Rectal smooth muscle tissue (tissue), 1 donor: Measurements from ENCODE around the gene XXYLT1.

Source experiments
- H3K27ac ChIP-seq: one replicate; pipeline ENCODE4 v1.7.0; 2013; ENCODE audit warnings: low read depth, low read length, inconsistent platforms
- H3K27me3 ChIP-seq: one replicate; pipeline ENCODE4 v1.7.0; 2013; ENCODE audit warnings: low read length; ENCODE audit not compliant: control insufficient read depth, insufficient read depth
- H3K36me3 ChIP-seq: one replicate; pipeline ENCODE4 v1.7.0; 2013; ENCODE audit warnings: low read length; ENCODE audit not compliant: control insufficient read depth, insufficient read depth
- H3K4me1 ChIP-seq: one replicate; pipeline ENCODE4 v1.7.0; 2013; ENCODE audit warnings: low read length; ENCODE audit not compliant: control insufficient read depth, insufficient read depth
- H3K4me3 ChIP-seq: one replicate; pipeline ENCODE4 v1.7.0; 2013; ENCODE audit warnings: low read length
- H3K9ac ChIP-seq: one replicate; pipeline ENCODE4 v1.7.0; 2013; ENCODE audit warnings: low read length

XXYLT1 gene

DNA sequence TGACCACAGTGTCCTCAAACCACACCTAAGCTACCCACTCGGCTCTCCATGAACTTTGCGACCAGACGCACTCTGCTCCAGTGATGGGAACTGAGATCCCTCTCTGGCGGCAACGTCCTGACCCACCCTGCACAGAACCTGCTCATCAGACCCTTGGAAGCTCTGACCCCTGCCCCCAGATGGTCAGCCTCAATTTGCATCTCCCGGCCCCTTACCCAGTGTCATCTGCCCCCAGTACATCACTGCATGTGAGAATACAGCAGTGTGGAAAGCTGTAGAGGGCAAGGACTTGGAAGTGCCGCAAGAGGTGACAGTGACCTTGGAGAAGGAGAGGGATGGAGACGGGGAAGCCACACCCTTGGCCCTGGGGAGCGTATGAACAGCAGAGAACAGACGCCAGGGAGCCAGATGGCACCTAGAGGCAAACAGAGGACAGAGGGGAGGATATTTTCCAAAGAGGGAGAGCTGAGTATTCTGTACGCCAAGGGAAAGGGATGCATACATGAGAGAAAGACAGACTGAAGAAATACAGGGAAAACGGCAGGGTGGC, 192.0 kb downstream of the XXYLT1 start:
- Histone ChIP-seq H3K27ac (no peak overlapping the region), H3K4me3 (no peak overlapping the region), H3K27me3 (no peaks in the 10 kb centered on the region), H3K9ac (no peak overlapping the region), H3K36me3 (no peaks in the 10 kb centered on the region), H3K4me1 (peaks cover 2% of the 10 kb centered on the region)

DNA sequence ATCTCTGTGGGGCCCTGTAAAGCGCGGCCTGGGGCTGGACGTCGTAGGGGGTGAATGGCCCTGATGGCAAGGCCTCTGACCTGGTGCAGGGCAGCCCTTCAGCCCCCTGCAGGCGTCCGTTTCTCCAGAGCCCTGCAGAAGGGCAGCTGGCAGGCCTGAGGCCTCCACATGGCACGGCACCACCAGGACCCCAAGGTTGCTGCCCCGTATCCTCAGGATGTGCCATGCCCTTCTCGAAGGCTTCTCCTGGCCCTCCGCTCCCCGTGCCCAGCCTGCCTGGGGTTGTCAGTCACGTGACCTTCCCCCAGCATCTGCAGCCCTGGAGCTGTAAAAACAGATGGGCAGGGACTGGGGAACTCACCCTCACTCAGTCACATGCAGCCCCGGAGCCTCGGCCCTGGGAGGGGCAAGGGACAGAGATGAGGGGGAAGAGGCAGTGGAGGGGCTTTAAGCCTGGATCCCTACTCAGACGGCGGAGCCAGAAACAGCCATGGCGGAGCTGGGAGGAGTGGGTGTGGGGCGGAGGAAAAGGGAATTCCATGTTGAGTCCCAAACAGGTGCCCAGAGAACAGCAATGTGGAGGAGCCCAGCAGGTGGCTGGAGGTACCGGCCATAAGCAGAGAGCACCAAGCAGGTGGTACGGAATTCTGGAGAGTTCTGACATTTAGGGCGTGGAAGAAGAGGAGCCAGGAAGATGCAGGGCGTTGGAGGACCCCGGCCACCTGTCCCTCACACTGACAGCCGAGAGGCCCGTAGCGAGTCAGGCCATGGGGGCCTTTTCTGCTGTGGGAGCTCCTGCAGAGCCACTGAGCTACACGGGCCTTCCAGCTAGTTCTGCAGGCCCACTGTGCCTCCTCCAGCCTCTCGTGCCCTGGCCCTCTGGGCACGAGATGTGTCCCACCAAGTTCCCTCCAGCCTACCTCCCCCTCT, 193.1 kb downstream of the XXYLT1 start:
- Histone ChIP-seq H3K36me3 (no peaks in the 10 kb centered on the region), H3K9ac (no peak overlapping the region), H3K4me1 (peaks cover 2% of the 10 kb centered on the region), H3K4me3 (no peak overlapping the region), H3K27ac (no peak overlapping the region), H3K27me3 (no peaks in the 10 kb centered on the region)

- Histone ChIP-seq H3K36me3 (no peaks in the 10 kb centered on the region), H3K4me1 (peaks cover 2% of the 10 kb centered on the region), H3K4me3 (no peak overlapping the region), H3K27ac (no peak overlapping the region), H3K9ac (no peak overlapping the region), H3K27me3 (no peaks in the 10 kb centered on the region)
Observed at GRCh38 chr3:195076981-195077610, 193.9 kb downstream of the XXYLT1 start.

- peaks cover 1% of the 10 kb centered on the region for H3K4me1 ChIP-seq
- no peaks in the 10 kb centered on the region for H3K27me3 ChIP-seq
- H3K4me3 ChIP-seq, result no peak overlapping the region
- no peaks in the 10 kb centered on the region for H3K36me3 ChIP-seq
- no peak overlapping the region for H3K9ac ChIP-seq
- no peak overlapping the region for H3K27ac ChIP-seq
Observed at GRCh38 chr3:195075941-195076875, 194.8 kb downstream of the XXYLT1 start.

GRCh38 chr3:195075199-195075940, 195.6 kb downstream of the XXYLT1 start:
- no peak overlapping the region for H3K27ac ChIP-seq
- H3K27me3 ChIP-seq, result no peaks in the 10 kb centered on the region
- no peaks in the 10 kb centered on the region for H3K4me1 ChIP-seq
- no peaks in the 10 kb centered on the region for H3K36me3 ChIP-seq
- no peak overlapping the region for H3K9ac ChIP-seq
- no peak overlapping the region for H3K4me3 ChIP-seq

GRCh38 chr3:195073866-195074860, 196.8 kb downstream of the XXYLT1 start:
- Histone ChIP-seq H3K27me3 (no peaks in the 10 kb centered on the region), H3K27ac (no peak overlapping the region), H3K4me3 (no peak overlapping the region), H3K4me1 (no peaks in the 10 kb centered on the region), H3K9ac (no peak overlapping the region), H3K36me3 (no peaks in the 10 kb centered on the region)

GRCh38 chr3:195072916-195073564, 197.9 kb downstream of the XXYLT1 start:
- Histone ChIP-seq H3K27ac (no peak overlapping the region), H3K9ac (no peak overlapping the region), H3K36me3 (no peaks in the 10 kb centered on the region), H3K27me3 (no peaks in the 10 kb centered on the region), H3K4me1 (no peaks in the 10 kb centered on the region), H3K4me3 (no peak overlapping the region)

- H3K27ac ChIP-seq, result no peak overlapping the region
- no peaks in the 10 kb centered on the region for H3K27me3 ChIP-seq
- no peaks in the 10 kb centered on the region for H3K36me3 ChIP-seq
- no peaks in the 10 kb centered on the region for H3K4me1 ChIP-seq
- H3K4me3 ChIP-seq, result no peak overlapping the region
- no peak overlapping the region for H3K9ac ChIP-seq
Observed at GRCh38 chr3:195071916-195072820, 198.8 kb downstream of the XXYLT1 start.

DNA sequence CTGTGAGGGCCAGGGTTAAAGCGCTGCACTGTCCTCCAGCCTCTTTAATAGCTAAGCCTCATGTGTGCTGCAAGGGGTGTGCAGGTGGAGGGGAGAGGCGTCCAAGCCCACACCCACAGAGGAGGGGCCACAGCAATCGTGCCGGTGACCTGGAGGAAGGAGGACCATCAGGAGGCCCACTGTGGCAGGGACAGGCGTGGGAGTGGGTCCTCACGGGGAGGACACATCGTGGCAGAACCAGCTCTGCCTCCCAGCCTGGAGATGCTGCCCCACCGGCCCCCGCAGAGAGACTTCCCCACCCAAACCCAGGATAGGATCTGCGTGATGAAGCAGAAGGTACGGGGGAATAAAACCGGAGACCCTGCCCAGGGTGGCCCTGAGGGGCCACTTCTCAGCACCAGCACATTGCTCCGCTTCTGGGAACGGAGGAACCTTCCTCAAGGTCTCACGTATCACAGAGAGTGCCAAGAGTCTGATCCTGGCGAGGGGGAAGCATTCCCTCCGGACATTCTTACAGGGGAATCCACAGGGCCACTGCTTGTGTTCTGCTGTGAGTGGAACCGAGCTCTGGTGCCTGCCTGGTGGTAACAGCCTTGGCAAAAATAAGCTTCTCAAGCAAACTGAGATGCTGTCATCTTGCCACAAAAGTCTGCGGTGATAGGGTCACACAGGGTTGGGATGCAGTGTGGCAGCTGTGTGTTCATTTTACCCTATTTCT, 199.8 kb downstream of the XXYLT1 start:
- no peaks in the 10 kb centered on the region for H3K27me3 ChIP-seq
- no peak overlapping the region for H3K4me3 ChIP-seq
- H3K4me1 ChIP-seq, result no peaks in the 10 kb centered on the region
- no peak overlapping the region for H3K27ac ChIP-seq
- no peaks in the 10 kb centered on the region for H3K36me3 ChIP-seq
- H3K9ac ChIP-seq, result no peak overlapping the region
